KMS-11 (cell line): ENCODE results near the gene HTT.

Experiments
- H2AFZ ChIP-seq: fragments of 200-600 bp; sonication (generic); 2 replicates; pipeline ENCODE4 v1.6.1; 2016; ENCODE audit warnings: antibody characterized with exemption, mixed run types, low read depth
- H3K27ac ChIP-seq: fragments of 200-600 bp; sonication (generic); 2 replicates; pipeline ENCODE4 v1.6.1; 2016; ENCODE audit warnings: mild to moderate bottlenecking, mixed run types
- H3K27me3 ChIP-seq: fragments of 200-600 bp; sonication (generic); 2 replicates; pipeline ENCODE4 v1.6.1; 2017; ENCODE audit warnings: mild to moderate bottlenecking, low read depth, mixed run types, moderate library complexity; ENCODE audit not compliant: insufficient read depth
- H3K36me3 ChIP-seq: fragments of 200-600 bp; sonication (generic); 2 replicates; pipeline ENCODE4 v1.6.1; 2017; ENCODE audit warnings: mild to moderate bottlenecking, mixed run types; ENCODE audit not compliant: insufficient read depth
- H3K4me1 ChIP-seq: fragments of 200-600 bp; sonication (generic); 2 replicates; pipeline ENCODE4 v1.6.1; 2016; ENCODE audit warnings: mild to moderate bottlenecking, low read depth, mixed run types; ENCODE audit not compliant: poor library complexity, severe bottlenecking
- H3K4me2 ChIP-seq: fragments of 200-600 bp; sonication (generic); 2 replicates; pipeline ENCODE4 v1.7.0; 2016; ENCODE audit warnings: mild to moderate bottlenecking, mixed run types
- H3K4me3 ChIP-seq: fragments of 200-600 bp; sonication (generic); IDR thresholded peaks from 2 replicates; pipeline ENCODE4 v1.6.1; 2017; ENCODE audit warnings: low read depth, low read length, mixed read lengths; ENCODE audit not compliant: insufficient read depth
- H3K79me2 ChIP-seq: fragments of 200-600 bp; sonication (generic); 2 replicates; pipeline ENCODE4 v1.6.1; 2016; ENCODE audit warnings: low read depth, mixed run types; ENCODE audit not compliant: insufficient read depth
- H3K9ac ChIP-seq: fragments of 200-600 bp; sonication (generic); 2 replicates; pipeline ENCODE4 v1.6.1; 2016; ENCODE audit warnings: mild to moderate bottlenecking, mixed run types
- H4K20me1 ChIP-seq: fragments of 200-600 bp; sonication (generic); 2 replicates; pipeline ENCODE4 v1.6.1; 2016; ENCODE audit warnings: mild to moderate bottlenecking, mixed run types; ENCODE audit not compliant: insufficient read depth
- CTCF ChIP-seq: fragments of 200-600 bp; sonication (generic); conservative IDR thresholded peaks from 2 replicates; pipeline ENCODE4 v1.6.1; 2017; ENCODE audit warnings: low read depth, mild to moderate bottlenecking, antibody characterized with exemption, low read length, moderate library complexity, mixed read lengths

HTT gene

GRCh38 chr4:3220476-3221183 lies 146.1 kb downstream of the HTT start:
- Histone ChIP-seq H4K20me1 (no peaks in the 10 kb centered on the region), H2AFZ (no peak overlapping the region), H3K4me1 (no peaks in the 10 kb centered on the region), H3K4me2 (no peak overlapping the region), H3K4me3 (no peak overlapping the region), H3K79me2 (no peaks in the 10 kb centered on the region), H3K27ac (no peak overlapping the region), H3K9ac (no peak overlapping the region), H3K27me3 (no peaks in the 10 kb centered on the region), H3K36me3 (peaks cover 3% of the 10 kb centered on the region; the same call in 1 of the 2 replicates)
- no peak for TF ChIP-seq CTCF

DNA sequence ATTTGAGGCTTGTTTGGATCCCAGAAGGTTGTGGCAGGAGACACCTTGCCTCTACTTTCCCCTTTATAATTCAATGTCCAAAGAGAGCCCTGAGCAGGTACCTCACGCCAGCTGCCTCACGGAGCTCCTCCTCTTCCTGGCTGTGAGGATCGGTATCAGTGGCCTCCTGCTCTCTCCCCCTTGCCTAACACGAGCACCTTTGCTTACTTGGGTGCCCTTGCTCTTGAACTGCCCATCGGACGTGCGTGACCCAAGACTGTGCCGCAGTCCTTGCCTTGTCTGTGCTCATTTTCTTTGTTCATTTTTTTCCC lies 146.7 kb downstream of the HTT start:
- Histone ChIP-seq H3K27ac (no peak overlapping the region), H3K4me1 (no peaks in the 10 kb centered on the region), H3K79me2 (no peaks in the 10 kb centered on the region), H3K4me2 (no peak overlapping the region), H3K4me3 (no peak overlapping the region), H3K9ac (no peak overlapping the region), H3K27me3 (no peaks in the 10 kb centered on the region), H4K20me1 (no peaks in the 10 kb centered on the region), H2AFZ (no peak overlapping the region), H3K36me3 (peaks cover 3% of the 10 kb centered on the region; the same call in 1 of the 2 replicates)
- no peak for TF ChIP-seq CTCF

- Histone ChIP-seq H3K36me3 (peaks cover 3% of the 10 kb centered on the region; the same call in 1 of the 2 replicates), H3K4me1 (no peaks in the 10 kb centered on the region)
Observed at GRCh38 chr4:3221996-3222395, 147.5 kb downstream of the HTT start.

DNA sequence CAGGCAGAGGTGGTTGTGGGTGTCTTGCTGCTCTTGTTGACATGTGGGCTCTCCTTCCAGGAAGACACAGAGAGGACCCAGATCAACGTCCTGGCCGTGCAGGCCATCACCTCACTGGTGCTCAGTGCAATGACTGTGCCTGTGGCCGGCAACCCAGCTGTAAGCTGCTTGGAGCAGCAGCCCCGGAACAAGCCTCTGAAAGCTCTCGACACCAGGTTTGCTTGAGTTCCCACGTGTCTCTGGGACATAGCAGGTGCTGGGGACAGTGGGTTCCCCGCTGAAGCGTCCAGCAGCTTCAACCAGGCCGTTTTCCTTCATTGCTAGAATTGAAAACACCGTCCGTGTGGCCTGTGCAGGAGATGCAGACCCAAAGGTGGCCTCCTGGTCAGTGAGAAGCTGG lies 148.9 kb downstream of the HTT start:
- no peak overlapping the region for H3K4me2 ChIP-seq
- H2AFZ ChIP-seq, result no peak overlapping the region
- H3K27ac ChIP-seq, result no peak overlapping the region
- H3K79me2 ChIP-seq, result no peaks in the 10 kb centered on the region
- no peaks in the 10 kb centered on the region for H3K27me3 ChIP-seq
- H4K20me1 ChIP-seq, result no peaks in the 10 kb centered on the region
- no peak overlapping the region for H3K4me3 ChIP-seq
- H3K9ac ChIP-seq, result no peak overlapping the region
- H3K36me3 ChIP-seq, result no peaks in the 10 kb centered on the region
- no peak for TF ChIP-seq CTCF
- no peaks in the 10 kb centered on the region for H3K4me1 ChIP-seq

More at GRCh38 chr4:3221996-3222395, 147.5 kb downstream of the HTT start:
- H3K27ac ChIP-seq, result no peak overlapping the region
- no peak overlapping the region for H3K4me3 ChIP-seq
- no peak for TF ChIP-seq CTCF
- no peak overlapping the region for H3K9ac ChIP-seq
- H2AFZ ChIP-seq, result no peak overlapping the region
- no peaks in the 10 kb centered on the region for H3K79me2 ChIP-seq
- no peak overlapping the region for H3K4me2 ChIP-seq
- H3K27me3 ChIP-seq, result no peaks in the 10 kb centered on the region
- no peaks in the 10 kb centered on the region for H4K20me1 ChIP-seq
